HEK293T (cell line): Measurements from ENCODE around the gene SIGLEC11.
"Not testable (repeated sequence)": the region's sequence is repeated elsewhere in the genome, so short reads cannot be mapped to it uniquely, and the experiment has no call there.

Experiments
- CTCF ChIA-PET: fragments of 350-600 bp; formaldehyde crosslinking; extraction: SDS; loops from one replicate; lab custom pipeline; 2021; ENCODE audit warnings: antibody characterized with exemption, inconsistent platforms; lab: Yijun Ruan, JAX
- POLR2A ChIA-PET: fragments of 350-600 bp; formaldehyde crosslinking; extraction: SDS; loops from one replicate; lab custom pipeline; 2020; ENCODE audit warnings: antibody characterized with exemption, inconsistent platforms; lab: Yijun Ruan, JAX
- DNase-seq: peaks from one replicate; pipeline ENCODE4 v3.0.0; 2012; ENCODE audit warnings: mixed read lengths; ENCODE audit errors: extremely low spot score
- ARNT ChIP-seq: fragments of 450-650 bp; IDR thresholded peaks from 2 replicates; pipeline ENCODE4 v1.6.1; 2017; ENCODE audit warnings: mild to moderate bottlenecking
- BHLHE40 ChIP-seq: fragments of 450-650 bp; IDR thresholded peaks from 2 replicates; pipeline ENCODE4 v1.6.1; 2016; ENCODE audit warnings: mild to moderate bottlenecking, moderate library complexity, borderline replicate concordance
- CTBP1 ChIP-seq: fragments of 450-650 bp; IDR thresholded peaks from 2 replicates; pipeline ENCODE4 v1.6.1; 2016; ENCODE audit warnings: borderline replicate concordance
- ELF4 ChIP-seq: fragments of 450-650 bp; IDR thresholded peaks from 2 replicates; pipeline ENCODE4 v1.6.1; 2017; ENCODE audit warnings: antibody characterized with exemption
- FOXA1 ChIP-seq: fragments of 450-650 bp; IDR thresholded peaks from 2 replicates; pipeline ENCODE4 v1.6.1; 2016; ENCODE audit warnings: mild to moderate bottlenecking
- FOXK2 ChIP-seq: fragments of 450-650 bp; IDR thresholded peaks from 2 replicates; pipeline ENCODE4 v1.6.1; 2016; ENCODE audit warnings: mild to moderate bottlenecking
- FOXM1 ChIP-seq: fragments of 450-650 bp; IDR thresholded peaks from 2 replicates; pipeline ENCODE4 v1.6.1; 2017; ENCODE audit warnings: mild to moderate bottlenecking, borderline replicate concordance
- HDGF ChIP-seq: fragments of 450-650 bp; IDR thresholded peaks from 2 replicates; pipeline ENCODE4 v1.6.1; 2017; ENCODE audit warnings: antibody characterized with exemption, borderline replicate concordance
- L3MBTL2 ChIP-seq: fragments of 450-650 bp; conservative IDR thresholded peaks from 2 replicates; pipeline ENCODE4 v1.6.1; 2016; ENCODE audit warnings: mild to moderate bottlenecking
- LEF1 ChIP-seq: fragments of 450-650 bp; IDR thresholded peaks from 2 replicates; pipeline ENCODE4 v1.6.1; 2017; ENCODE audit warnings: mild to moderate bottlenecking, borderline replicate concordance
- NFRKB ChIP-seq: fragments of 450-650 bp; IDR thresholded peaks from 2 replicates; pipeline ENCODE4 v1.6.1; 2016; ENCODE audit warnings: mild to moderate bottlenecking, moderate library complexity
- SP1 ChIP-seq: fragments of 450-650 bp; IDR thresholded peaks from 2 replicates; pipeline ENCODE4 v1.6.1; 2017
- SUZ12 ChIP-seq: fragments of 450-650 bp; IDR thresholded peaks from 2 replicates; pipeline ENCODE4 v1.6.1; 2016; ENCODE audit warnings: mild to moderate bottlenecking
- TARDBP ChIP-seq: fragments of 450-650 bp; IDR thresholded peaks from 2 replicates; pipeline ENCODE4 v1.6.1; 2016
- ZNF384 ChIP-seq: fragments of 450-650 bp; IDR thresholded peaks from 2 replicates; pipeline ENCODE4 v1.6.1; 2016
- TF ChIP-seq, protein P1 (sequence below): fragments of 450-650 bp; IDR thresholded peaks from 2 replicates; pipeline ENCODE4 v1.6.1; 2016

The SIGLEC11 gene, protein sequence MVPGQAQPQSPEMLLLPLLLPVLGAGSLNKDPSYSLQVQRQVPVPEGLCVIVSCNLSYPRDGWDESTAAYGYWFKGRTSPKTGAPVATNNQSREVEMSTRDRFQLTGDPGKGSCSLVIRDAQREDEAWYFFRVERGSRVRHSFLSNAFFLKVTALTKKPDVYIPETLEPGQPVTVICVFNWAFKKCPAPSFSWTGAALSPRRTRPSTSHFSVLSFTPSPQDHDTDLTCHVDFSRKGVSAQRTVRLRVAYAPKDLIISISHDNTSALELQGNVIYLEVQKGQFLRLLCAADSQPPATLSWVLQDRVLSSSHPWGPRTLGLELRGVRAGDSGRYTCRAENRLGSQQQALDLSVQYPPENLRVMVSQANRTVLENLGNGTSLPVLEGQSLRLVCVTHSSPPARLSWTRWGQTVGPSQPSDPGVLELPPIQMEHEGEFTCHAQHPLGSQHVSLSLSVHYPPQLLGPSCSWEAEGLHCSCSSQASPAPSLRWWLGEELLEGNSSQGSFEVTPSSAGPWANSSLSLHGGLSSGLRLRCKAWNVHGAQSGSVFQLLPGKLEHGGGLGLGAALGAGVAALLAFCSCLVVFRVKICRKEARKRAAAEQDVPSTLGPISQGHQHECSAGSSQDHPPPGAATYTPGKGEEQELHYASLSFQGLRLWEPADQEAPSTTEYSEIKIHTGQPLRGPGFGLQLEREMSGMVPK

DNA sequence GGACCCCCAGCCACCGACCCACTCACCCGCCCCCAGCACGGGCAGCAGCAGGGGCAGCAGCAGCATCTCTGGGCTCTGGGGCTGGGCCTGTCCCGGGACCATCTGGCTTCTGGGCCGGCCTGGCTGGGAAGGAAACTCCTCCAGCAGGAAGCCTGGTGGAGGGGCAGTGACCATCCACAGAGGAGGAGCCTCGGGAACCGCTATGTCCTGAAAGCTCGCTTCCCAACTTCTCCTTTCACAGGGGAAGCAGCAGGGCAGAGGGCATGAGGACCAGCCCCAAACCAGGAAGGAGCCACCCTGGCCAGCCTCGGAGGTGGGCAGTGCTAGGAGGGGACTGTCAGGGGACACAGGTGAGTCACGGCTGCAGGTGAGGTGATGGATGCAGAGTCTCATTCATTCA is at the start of gene SIGLEC11:
Gene SIGLEC11, minus strand, starts transcription at position 193 of the 400 bp plus-strand sequence. Its CDS starts 91 bp downstream, at position 102.
- CTCF ChIA-PET, DNase-seq, POLR2A ChIA-PET: not testable (repeated sequence)

DNA sequence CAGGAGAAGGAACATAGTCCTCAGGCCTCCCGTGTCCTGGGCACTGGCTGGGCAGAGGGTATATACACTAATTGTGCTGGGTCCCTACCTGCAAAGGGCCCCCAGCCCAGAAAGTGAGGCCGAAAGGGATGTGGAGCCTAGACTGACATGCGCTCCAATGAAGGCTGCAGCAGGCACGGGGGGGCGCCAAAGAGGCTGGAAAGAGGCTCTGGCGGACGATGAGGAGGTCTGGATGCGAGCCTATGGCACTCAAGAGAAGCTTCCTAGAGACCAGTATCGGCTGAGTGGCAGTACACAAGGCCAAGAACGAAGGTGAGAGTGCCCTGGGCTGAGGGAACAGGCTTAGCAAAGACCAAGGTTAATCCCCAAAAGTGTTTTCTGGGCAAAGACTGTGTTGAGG is 47.6 kb upstream of the SIGLEC11 start:
- TF ChIP-seq L3MBTL2 = no peak
- TF ChIP-seq CTBP1 = no peak
- TF ChIP-seq BHLHE40 = no peak
- TF ChIP-seq HDGF = no peak
- TF ChIP-seq SUZ12 = no peak
- no peak for TF ChIP-seq TARDBP
- no peak for TF ChIP-seq FOXA1
- TF ChIP-seq FOXK2 = no peak
- TF ChIP-seq ELF4 = no peak
- no peak for TF ChIP-seq ZNF384
- TF ChIP-seq LEF1 = no peak
- TF ChIP-seq NFRKB = no peak
- TF ChIP-seq ARNT = no peak
- TF ChIP-seq SP1 = no peak
- no peak for TF ChIP-seq FOXM1
- TF ChIP-seq, protein P1, sequence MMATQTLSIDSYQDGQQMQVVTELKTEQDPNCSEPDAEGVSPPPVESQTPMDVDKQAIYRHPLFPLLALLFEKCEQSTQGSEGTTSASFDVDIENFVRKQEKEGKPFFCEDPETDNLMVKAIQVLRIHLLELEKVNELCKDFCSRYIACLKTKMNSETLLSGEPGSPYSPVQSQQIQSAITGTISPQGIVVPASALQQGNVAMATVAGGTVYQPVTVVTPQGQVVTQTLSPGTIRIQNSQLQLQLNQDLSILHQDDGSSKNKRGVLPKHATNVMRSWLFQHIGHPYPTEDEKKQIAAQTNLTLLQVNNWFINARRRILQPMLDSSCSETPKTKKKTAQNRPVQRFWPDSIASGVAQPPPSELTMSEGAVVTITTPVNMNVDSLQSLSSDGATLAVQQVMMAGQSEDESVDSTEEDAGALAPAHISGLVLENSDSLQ = no peak
- DNase-seq = peak; percentile 64
- CTCF ChIA-PET = interaction anchor here (0.6 to 1.0 kb wide), 3 partner anchors 10 to 158 kb away, joined by 3 to 5 read pairs (median 3); no protein-coding TSS in a partner anchor

DNA sequence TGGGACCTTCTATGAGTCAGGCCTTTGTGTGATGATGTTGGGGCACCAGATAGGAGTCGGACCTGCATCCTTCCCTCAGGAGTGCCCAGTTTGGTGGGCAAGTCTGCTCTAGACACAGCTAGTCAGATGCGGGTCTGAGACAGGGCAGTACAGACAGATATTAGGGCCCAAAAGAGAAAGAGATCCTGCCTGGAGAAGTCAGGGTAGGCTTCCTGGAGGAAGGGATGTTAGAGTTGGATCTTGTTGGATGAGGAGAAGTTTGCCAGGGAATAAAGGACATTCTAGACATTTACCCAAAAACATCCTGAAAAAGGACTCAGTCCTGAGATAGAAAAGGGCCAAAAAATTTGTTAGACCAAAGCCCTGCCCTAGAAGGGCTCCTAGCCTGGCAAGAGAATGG is 47.0 kb upstream of the SIGLEC11 start:
- POLR2A ChIA-PET = no interaction called here
- no peak for DNase-seq
- CTCF ChIA-PET = no interaction called here
- no peak for TF ChIP-seq HDGF
- TF ChIP-seq FOXA1 = no peak
- no peak for TF ChIP-seq CTBP1
- no peak for TF ChIP-seq ZNF384
- no peak for TF ChIP-seq L3MBTL2
- no peak for TF ChIP-seq TARDBP
- TF ChIP-seq SP1 = no peak
- no peak for TF ChIP-seq ARNT
- no peak for TF ChIP-seq LEF1
- TF ChIP-seq NFRKB = no peak
- no peak for TF ChIP-seq BHLHE40
- TF ChIP-seq FOXK2 = no peak
- TF ChIP-seq FOXM1 = no peak
- TF ChIP-seq, protein P1 = no peak
- TF ChIP-seq ELF4 = no peak
- no peak for TF ChIP-seq SUZ12

More for the DNA sequence above, 47.6 kb upstream of the SIGLEC11 start:
- POLR2A ChIA-PET = interaction anchor here (1.0 kb wide), 1 partner anchor 17 kb away, joined by 5 read pairs; the partner anchor contains the start of gene ZNF473

DNA sequence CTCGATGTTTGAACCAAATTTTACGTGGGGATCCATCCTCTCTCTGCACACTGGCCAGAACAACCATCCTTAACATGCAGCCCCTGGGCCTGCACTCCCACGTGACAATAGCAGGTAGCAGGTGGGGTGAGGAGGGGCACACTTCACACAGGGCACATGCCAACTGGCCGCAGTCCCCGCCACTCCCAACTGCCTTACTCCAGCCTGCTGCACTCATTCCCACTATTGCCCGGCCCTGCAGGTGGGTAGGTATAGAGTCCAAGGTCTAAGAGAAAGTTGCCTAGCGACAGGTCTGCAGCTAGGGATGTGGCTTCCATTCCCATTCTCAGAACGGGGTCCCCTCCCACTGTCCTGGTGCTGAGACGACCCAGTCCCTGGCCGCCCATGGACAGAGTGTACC is 46.2 kb upstream of the SIGLEC11 start:
- TF ChIP-seq L3MBTL2 = no peak
- TF ChIP-seq FOXK2 = no peak
- no peak for TF ChIP-seq FOXM1
- no peak for TF ChIP-seq FOXA1
- TF ChIP-seq HDGF = no peak
- no peak for TF ChIP-seq NFRKB
- TF ChIP-seq ZNF384 = no peak
- TF ChIP-seq LEF1 = no peak
- no peak for TF ChIP-seq ELF4
- TF ChIP-seq CTBP1 = no peak
- TF ChIP-seq SUZ12 = no peak
- no peak for TF ChIP-seq SP1
- TF ChIP-seq TARDBP = no peak
- no peak for DNase-seq
- POLR2A ChIA-PET = no interaction called here
- CTCF ChIA-PET = no interaction called here

DNA sequence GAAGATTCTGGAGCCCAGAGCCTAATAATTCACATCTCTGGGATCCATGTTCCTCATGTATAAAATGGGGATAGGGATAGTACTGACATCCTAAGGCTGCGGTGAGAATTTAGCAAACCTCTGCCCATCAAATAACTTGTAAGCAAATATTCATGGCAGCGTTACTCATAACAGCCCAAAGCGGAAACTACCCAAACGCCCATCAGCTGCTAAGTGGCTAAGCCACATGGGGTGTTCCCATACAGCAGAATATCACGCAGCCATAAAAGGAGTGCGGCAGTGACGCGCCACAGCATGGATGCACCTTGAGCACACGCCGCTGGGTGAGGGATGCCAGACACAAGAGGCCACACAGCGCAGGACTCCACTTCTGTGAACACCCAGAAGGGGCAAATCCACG is 44.5 kb upstream of the SIGLEC11 start:
- ChIA-PET CTCF (no interaction called here), POLR2A (no interaction called here)
- no peak for DNase-seq
- TF ChIP-seq FOXM1 (no peak), SUZ12 (no peak), CTBP1 (no peak), BHLHE40 (no peak), TARDBP (no peak), ELF4 (no peak), NFRKB (no peak), ARNT (no peak), FOXA1 (no peak), FOXK2 (no peak), SP1 (no peak)

DNA sequence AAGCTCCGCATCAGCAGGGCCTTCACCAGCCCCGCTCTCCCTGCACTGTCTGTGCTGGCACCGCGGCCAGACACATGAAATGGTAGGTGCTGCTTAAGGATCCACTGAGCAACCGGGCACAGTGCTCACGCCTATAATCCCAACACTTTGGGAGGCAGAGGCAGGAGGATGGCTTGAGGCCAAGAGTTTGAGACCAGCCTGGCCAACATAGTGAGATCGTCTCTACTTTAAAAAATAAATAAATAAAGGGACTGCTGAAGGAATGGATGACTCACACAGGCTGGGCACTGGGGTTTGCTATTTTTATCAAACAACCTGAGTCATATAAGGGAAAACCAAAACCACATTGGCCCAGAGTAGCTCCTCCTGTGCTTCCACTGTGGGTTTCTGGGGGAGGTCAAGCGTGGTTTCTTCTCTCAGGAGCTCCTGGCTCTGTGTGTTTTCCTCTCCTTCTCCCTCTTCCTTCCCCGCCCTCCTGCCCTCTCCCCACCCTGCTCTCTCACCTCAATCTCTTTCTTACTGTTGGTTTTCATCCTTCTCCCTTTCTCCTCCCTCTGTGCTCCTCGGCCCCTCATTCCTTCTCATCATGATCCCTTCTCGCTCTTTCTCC is 42.9 kb upstream of the SIGLEC11 start:
- ChIA-PET POLR2A (interaction anchor here (1.7 kb wide), 1 partner anchor 12 kb away, joined by 4 read pairs; no protein-coding TSS in a partner anchor), CTCF (no interaction called here)
- no peak for DNase-seq
- TF ChIP-seq SUZ12 = no peak
- TF ChIP-seq ZNF384 = no peak
- no peak for TF ChIP-seq LEF1
- TF ChIP-seq ARNT = no peak
- no peak for TF ChIP-seq TARDBP
- TF ChIP-seq FOXM1 = no peak
- TF ChIP-seq FOXA1 = no peak
- no peak for TF ChIP-seq BHLHE40
- no peak for TF ChIP-seq HDGF
